ENCODE results near the gene WRAP73.

DNA sequence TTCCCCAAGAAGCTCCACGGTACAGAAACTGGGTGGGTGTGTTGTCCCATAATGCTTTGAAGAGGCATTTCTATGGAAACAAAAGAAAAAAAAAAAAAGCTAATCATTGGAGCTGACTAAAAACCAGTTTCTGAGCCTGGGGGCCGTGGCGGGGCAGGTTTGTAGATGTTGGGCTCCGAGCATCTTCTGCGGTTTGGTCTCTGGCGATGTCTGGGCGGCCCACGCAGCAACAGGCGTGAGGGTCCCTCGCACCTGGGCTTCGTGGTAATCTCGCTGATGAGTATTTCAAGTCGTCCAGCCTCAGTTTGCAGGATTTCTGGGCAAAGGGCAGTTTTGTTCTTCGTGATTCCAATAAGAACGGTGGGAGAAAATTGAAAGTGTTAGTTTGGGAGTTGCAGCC is 9.2 kb upstream of the WRAP73 start:
- TF ChIP-seq POLR2A (IDR thresholded peaks at IDR 0.05) (no peak), CTCF (IDR thresholded peaks at IDR 0.05) (no peak)
